Esophagus muscularis mucosa (tissue), 3 donors: Measurements from ENCODE around the gene KL.
A peak's percentile ranks its signal among the peaks of the same experiment; 100 is the strongest.

ENCODE experiments used
- POLR2A ChIP-seq: fragments of 450-650 bp; IDR thresholded peaks from one replicate; pipeline ENCODE4 v1.6.1; 2017; ENCODE audit warnings: antibody characterized with exemption, moderate library complexity, mild to moderate bottlenecking, low read depth
- POLR2AphosphoS5 ChIP-seq, 2 donors: sonication (generic); formaldehyde crosslinking; IDR thresholded peaks; one replicate each; pipeline ENCODE4 v1.6.1; 2017; ENCODE audit warnings: antibody characterized with exemption in 2 of 2
- TF ChIP-seq, protein P1 (sequence below), 3 experiments: fragments of 200-600 bp in 2 of 3; fragments of 450-650 bp in 1 of 3; sonication (generic) in 2 of 3; IDR thresholded peaks; one replicate each; pipeline ENCODE4 v1.5.1; 2017 to 2019; ENCODE audit warnings: antibody characterized with exemption in 3 of 3, mild to moderate bottlenecking in 2 of 3, moderate library complexity in 1 of 3

DNA sequence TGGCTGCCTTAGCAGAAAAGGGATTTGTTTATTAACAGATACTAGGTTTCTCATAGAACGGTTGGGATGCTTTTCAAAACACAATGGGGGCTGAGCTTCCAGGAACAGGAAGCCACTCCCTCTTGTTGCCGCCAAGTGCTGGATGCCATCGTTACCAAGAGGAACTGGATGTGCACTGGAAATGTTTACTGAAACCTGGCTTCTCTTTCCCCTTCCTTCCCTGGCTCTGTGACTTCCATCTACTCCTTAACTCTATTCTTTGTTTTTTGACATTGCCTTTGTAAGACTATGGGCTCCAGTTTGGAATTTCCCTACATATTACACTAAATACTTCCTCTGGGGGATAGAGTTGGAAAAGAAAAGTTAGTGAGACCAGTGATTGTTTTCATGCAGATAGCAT lies 11.7 kb upstream of the KL start:
- TF ChIP-seq, protein P1, sequence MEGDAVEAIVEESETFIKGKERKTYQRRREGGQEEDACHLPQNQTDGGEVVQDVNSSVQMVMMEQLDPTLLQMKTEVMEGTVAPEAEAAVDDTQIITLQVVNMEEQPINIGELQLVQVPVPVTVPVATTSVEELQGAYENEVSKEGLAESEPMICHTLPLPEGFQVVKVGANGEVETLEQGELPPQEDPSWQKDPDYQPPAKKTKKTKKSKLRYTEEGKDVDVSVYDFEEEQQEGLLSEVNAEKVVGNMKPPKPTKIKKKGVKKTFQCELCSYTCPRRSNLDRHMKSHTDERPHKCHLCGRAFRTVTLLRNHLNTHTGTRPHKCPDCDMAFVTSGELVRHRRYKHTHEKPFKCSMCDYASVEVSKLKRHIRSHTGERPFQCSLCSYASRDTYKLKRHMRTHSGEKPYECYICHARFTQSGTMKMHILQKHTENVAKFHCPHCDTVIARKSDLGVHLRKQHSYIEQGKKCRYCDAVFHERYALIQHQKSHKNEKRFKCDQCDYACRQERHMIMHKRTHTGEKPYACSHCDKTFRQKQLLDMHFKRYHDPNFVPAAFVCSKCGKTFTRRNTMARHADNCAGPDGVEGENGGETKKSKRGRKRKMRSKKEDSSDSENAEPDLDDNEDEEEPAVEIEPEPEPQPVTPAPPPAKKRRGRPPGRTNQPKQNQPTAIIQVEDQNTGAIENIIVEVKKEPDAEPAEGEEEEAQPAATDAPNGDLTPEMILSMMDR (IDR thresholded peaks at IDR 0.05), result no peak
- TF ChIP-seq POLR2A (no peak), POLR2AphosphoS5 (IDR thresholded peaks at IDR 0.05) (peak; percentile 28 to 54)
